Progenitor cell of endocrine pancreas (in vitro differentiated cells): Measurements from ENCODE around the gene AKIRIN2. TPM values are rescaled to one million over a fixed set of nuclear protein-coding genes. Genes with fewer than 3 reads are reported as not detected.

Experiments used
- DNase-seq: peaks from one replicate; pipeline ENCODE4 v3.0.0; 2021; ENCODE audit warnings: low spot score; ENCODE audit not compliant: unreplicated experiment
- H3K27ac Mint-ChIP-seq: 2 replicates; pipeline ENCODE4 v1.8.0; 2021; ENCODE audit warnings: mild to moderate bottlenecking, moderate library complexity, mixed read lengths
- H3K27me3 Mint-ChIP-seq: 2 replicates; pipeline ENCODE4 v1.8.0; 2021; ENCODE audit warnings: mixed read lengths
- H3K36me3 Mint-ChIP-seq: 2 replicates; pipeline ENCODE4 v1.8.0; 2022; ENCODE audit warnings: mixed read lengths; ENCODE audit not compliant: insufficient read depth
- H3K4me1 Mint-ChIP-seq: 2 replicates; pipeline ENCODE4 v1.8.0; 2021; ENCODE audit warnings: low read depth, mixed read lengths
- H3K4me3 Mint-ChIP-seq: 2 replicates; pipeline ENCODE4 v1.8.0; 2021; ENCODE audit warnings: low read depth, mild to moderate bottlenecking, moderate library complexity, mixed read lengths
- H3K9me3 Mint-ChIP-seq: 2 replicates; pipeline ENCODE4 v1.8.0; 2021; ENCODE audit warnings: low read depth, mixed read lengths
- total RNA-seq: library from RNA; stranded (reverse); gene quantifications from 2 replicates; pipeline ENCODE4 v1.2.1, GENCODE V29; 2021
- TF ChIP-seq, protein P1 (sequence below): fragments of 200-600 bp; sonication (generic); IDR thresholded peaks from one replicate; pipeline ENCODE4 v1.5.0; 2021; ENCODE audit warnings: antibody characterized with exemption, mild to moderate bottlenecking; ENCODE audit not compliant: unreplicated experiment

The AKIRIN2 gene
- total RNA-seq, 1 donor from 2014 or later: 86.3 TPM

DNA sequence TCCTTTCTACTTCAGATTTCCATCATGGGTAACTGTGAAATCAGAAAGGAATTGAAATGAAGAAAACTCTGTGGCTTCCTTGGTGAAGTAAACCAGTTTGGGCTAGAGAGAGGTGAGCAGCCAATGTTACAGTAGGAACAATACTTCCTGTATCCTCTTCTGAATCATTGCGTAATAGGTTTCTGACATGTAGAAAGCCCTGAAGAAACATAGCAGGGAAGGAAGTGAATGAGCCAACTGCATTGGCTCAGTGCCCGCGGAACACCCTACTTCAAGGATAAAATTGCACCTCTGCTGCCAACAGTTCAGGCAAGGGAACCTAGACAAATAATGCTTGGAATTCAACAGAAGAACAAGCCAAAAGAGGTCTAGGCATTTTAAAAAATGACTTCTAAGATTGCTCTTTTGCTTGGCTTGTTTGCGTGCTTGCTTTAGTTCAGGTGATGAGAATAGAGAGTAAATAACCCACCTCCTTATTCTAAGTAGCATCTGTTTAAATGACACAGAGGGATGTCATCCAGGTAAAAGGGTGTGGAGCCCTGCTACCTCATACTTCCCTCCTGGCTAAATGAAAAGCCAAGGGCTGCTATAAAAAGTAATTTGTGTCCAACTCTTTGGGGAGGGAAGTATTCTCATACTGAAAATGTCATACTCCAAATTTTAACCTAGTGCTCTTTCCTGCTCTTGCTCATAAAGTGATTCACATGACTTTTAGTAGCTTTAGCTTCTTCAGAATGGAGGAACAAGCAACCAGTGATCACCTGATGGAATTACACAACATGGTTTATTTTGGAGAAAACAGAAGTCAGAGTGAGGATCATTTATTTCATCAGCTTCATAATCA is 30.0 kb upstream of the AKIRIN2 start:
- H3K9me3 Mint-ChIP-seq: peaks cover 6% of the 10 kb centered on the region
- TF ChIP-seq, protein P1, sequence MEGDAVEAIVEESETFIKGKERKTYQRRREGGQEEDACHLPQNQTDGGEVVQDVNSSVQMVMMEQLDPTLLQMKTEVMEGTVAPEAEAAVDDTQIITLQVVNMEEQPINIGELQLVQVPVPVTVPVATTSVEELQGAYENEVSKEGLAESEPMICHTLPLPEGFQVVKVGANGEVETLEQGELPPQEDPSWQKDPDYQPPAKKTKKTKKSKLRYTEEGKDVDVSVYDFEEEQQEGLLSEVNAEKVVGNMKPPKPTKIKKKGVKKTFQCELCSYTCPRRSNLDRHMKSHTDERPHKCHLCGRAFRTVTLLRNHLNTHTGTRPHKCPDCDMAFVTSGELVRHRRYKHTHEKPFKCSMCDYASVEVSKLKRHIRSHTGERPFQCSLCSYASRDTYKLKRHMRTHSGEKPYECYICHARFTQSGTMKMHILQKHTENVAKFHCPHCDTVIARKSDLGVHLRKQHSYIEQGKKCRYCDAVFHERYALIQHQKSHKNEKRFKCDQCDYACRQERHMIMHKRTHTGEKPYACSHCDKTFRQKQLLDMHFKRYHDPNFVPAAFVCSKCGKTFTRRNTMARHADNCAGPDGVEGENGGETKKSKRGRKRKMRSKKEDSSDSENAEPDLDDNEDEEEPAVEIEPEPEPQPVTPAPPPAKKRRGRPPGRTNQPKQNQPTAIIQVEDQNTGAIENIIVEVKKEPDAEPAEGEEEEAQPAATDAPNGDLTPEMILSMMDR: no peak
- peaks cover 11% of the 10 kb centered on the region for H3K27me3 Mint-ChIP-seq
- no peaks in the 10 kb centered on the region for H3K4me1 Mint-ChIP-seq
- H3K36me3 Mint-ChIP-seq: peaks cover 1% of the 10 kb centered on the region
- DNase-seq: no peak
- H3K4me3 Mint-ChIP-seq: no peak overlapping the region
- H3K27ac Mint-ChIP-seq: peak overlapping the region; percentile 52

DNA sequence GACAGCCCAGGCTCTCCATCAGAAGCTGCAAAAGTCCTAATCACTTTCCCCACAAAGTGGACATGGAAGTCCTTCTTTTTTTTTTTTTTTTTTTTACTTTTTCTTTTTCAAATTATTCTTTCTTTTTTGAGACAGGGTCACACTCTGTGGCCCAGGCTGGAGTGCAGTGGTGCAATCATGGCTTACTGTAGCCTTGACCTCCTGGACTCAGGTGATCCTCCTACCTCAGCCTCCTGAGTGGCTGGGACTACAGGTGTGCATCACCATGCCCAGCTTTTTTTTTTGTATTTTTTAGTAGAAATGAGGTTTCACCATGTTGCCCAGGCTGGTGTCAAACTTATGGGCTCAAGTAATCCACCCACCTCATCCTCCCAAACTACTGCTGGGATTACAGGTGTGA is 29.0 kb upstream of the AKIRIN2 start:
- no peak for DNase-seq
- Mint-ChIP-seq H3K4me1 (no peaks in the 10 kb centered on the region), H3K36me3 (peaks cover 1% of the 10 kb centered on the region), H3K27ac (no peak overlapping the region), H3K4me3 (no peak overlapping the region), H3K27me3 (peaks cover 11% of the 10 kb centered on the region), H3K9me3 (peaks cover 6% of the 10 kb centered on the region)
- TF ChIP-seq, protein P1: no peak

DNA sequence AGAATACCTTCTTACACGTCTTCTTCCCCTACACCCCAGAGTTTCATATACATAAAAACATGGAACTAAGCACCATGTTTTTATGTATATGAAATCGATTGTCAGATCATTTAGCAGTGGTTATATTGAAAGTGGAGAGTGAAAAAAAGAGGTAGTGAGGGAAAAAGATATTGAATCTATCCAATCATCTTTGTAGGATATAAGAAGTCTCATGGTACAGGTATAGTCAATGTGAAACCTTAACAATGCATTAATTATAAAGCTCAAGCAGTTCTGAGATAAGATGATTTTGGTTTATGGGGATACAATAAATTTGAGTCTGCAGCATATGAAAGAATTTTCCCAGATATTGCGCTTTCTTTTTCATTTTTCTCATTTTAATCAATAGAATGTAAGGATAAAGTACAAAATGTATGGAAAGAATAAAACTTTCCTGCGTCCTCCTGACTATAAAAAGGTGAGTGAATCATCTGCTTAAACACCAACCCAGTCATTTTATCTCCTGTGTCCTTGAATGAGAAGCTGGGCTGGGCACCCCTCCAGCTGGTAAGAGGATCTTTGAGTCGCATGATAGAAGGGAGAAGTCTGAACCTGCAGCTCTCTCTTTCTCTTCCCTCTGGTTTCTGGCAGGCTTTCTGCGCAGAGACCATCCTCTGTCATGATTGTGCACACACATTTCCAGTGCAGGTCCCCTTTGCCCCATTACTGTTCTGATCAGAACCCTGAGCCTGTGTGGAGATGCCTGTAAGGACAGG is 28.1 kb upstream of the AKIRIN2 start:
- Mint-ChIP-seq H3K4me1 (no peaks in the 10 kb centered on the region), H3K9me3 (peaks cover 3% of the 10 kb centered on the region), H3K36me3 (peaks cover 1% of the 10 kb centered on the region), H3K4me3 (no peak overlapping the region), H3K27me3 (peaks cover 11% of the 10 kb centered on the region), H3K27ac (no peak overlapping the region)
- DNase-seq: no peak
- TF ChIP-seq, protein P1: no peak

DNA sequence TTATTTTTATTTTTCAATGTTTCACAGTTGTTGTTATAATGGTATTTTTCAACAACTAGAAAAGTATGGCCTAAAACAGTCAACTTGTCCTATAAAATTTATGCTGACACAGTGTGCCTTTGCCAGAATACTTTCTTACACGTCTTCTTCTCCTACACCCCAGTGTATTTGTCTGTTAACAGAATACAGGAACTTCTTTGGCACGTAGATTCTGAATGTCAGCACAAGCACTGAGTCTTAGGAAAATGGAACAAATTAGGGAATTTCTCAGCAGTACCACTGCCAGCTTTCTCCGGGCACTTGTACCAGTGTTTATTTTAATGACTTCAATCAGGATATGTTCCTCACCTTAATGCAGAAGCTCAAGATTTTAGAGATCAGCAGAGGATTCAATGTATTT is 26.7 kb upstream of the AKIRIN2 start:
- Mint-ChIP-seq H3K27me3 (peaks cover 11% of the 10 kb centered on the region), H3K4me3 (no peak overlapping the region), H3K27ac (peak overlapping the region; percentile 25), H3K9me3 (no peaks in the 10 kb centered on the region), H3K36me3 (no peaks in the 10 kb centered on the region), H3K4me1 (no peaks in the 10 kb centered on the region)
- TF ChIP-seq, protein P1: no peak
- DNase-seq: no peak

DNA sequence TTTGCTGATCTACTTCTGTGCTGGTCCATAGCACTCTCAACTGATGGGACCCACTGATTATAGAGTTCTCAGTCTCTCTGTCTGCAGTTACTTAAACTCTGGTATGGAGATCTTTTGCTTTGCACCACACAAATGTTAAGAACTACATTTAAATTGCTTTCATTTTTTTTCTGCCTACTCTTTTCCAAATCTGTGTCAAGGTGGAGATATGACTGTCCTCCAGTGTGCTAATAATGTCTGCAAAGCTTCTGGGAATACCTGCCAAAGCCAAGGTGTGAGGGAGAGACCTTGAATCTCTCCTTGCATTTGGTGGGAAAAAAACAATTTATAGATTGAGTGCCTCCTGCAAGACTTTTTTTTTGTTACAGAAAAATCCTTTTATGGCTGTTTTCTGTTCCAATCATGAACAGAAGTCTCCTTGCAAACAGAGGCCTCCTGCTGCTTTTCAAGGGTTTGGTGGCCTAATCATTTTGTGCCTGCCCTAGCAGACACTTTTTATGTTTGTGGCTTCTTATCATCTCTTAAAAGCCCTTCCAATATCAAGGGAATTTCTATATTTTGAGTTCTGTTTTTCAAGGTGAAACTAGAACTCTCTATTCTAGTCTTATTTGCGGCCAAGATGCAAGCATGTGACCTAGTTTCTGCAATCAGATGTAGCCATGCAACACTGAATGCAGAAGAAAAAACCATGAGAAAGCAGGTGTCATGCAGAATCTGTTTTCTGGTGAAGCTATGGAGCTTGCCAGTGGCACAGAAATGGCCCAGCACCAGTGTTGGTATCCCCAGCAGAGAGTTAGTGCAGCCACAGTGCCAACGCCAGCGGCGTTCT is 23.2 kb upstream of the AKIRIN2 start:
- no peak overlapping the region for H3K27ac Mint-ChIP-seq
- peaks cover 8% of the 10 kb centered on the region for H3K4me1 Mint-ChIP-seq
- H3K36me3 Mint-ChIP-seq: no peaks in the 10 kb centered on the region
- DNase-seq: no peak
- peaks cover 7% of the 10 kb centered on the region for H3K27me3 Mint-ChIP-seq
- H3K4me3 Mint-ChIP-seq: no peak overlapping the region
- H3K9me3 Mint-ChIP-seq: no peaks in the 10 kb centered on the region
- TF ChIP-seq, protein P1: no peak
